NCI-H1694 (cell line): ENCODE results near the gene SOWAHB.
"Not testable (repeated sequence)": the region's sequence is repeated elsewhere in the genome, so short reads cannot be mapped to it uniquely, and the experiment has no call there.

ENCODE experiments used
- DNase-seq: peaks from one replicate; lab custom pipeline; 2025; lab: John Stamatoyannopoulos, UW

Gene SOWAHB

GRCh38 chr4:76895619-76896018 lies 2.3 kb downstream of the SOWAHB start:
- no peak for DNase-seq

- no peak for DNase-seq
Observed at GRCh38 chr4:76894537-76895255, 3.2 kb downstream of the SOWAHB start.

DNA sequence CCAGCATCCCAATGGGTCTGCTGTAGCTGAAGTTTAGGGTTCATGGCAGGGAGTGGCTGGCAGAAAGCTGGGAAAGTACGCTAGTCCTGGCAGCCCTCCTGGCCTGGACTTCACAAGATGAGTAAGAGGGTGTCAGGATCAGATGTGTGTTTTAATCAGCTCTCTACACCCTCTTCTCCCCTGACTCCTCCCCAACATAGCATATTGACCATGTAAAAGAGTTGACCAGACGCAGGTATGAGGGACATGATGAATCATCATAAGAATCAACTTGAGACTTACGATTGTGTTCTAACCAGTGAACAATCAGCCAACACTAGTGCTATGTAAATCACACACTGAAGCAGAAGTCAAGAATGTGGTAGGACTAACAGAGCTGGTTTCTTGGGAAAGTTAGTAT lies 5.3 kb downstream of the SOWAHB start:
- no peak for DNase-seq

DNA sequence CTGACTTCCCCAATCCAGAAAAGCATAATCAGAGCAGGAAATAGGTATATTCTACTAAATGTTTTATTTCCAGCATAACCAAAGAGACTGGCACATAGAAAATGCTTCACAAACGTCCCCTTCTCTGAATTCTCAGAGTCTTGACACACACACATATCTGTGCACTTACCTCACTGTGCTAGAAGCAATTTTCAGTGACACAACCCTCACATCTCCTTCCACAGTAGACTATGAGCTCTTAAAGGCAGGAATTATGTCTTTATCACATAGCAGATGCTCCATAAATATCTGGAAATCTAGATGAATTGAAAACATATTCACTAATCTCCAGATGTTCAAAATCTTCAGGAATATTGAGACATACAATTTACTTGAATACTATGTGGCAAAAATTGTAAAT lies 5.9 kb downstream of the SOWAHB start:
- DNase-seq: no peak

DNA sequence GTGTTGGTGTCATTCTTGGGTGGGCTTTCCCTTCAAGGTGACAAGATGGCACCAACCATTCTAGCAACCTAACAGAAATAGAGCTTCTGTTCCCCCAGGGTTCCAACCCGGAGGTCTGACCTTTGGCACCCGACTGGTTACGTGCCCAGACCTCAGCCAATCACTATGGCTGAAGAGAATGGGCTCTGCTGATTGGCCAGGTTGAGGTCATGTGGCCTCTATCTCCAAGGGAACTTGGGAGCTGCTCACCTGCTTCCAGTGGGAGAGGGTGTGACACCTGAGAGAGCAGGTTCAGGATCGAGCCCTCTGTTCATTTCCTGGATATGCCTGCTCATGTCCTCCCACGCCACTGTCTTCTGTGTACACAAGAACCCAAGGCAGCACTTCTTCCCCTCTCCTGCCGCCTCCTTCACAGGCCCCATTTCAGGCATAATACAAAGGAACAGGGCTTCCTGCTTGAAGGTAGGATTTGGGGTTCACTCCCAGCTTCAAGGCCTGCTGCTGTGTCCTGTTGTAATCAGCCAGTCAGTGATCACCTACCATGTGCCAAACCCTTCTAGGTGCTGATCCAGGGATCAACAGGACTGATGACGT lies 11.0 kb downstream of the SOWAHB start:
- DNase-seq: no peak

GRCh38 chr4:76886214-76886613 lies 11.7 kb downstream of the SOWAHB start:
- no peak for DNase-seq

DNA sequence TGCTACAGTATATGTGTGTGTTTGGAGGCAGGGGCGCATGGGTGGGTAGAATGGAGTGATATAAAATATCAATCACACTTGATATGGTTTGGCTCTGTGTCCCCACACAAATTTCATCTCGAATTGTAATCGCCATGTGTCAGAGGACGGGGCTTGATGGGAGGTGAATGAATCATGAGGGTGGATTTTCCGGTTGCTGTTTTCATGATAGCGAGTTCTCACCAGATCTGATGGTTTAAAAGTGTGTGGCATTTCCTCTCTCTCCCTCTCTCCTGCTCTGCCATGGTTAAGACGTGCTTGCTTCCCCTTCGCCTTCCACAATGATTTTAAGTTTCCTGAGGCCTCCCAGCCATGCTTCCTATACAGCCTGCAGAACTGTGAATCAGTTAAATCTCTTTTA lies 14.8 kb downstream of the SOWAHB start:
- DNase-seq: no peak

DNA sequence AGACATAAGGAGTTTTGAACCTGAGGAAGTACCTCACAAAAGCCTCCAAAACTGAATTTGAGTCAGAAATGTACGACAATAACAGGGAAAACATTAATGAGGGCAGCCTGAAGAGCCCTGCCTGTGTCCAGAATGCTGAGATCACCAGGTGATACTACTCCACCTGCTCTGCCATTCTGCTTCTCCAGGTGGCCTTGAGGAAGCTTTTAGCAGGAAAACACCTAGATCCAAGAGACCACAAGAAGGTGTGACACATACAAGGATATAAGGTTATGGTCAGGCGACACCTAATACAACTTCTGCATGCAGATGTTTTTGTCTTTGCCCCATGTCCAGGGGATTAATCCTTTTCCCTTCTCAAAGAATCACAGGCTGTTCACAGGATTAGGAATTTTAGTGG lies 15.3 kb downstream of the SOWAHB start:
- DNase-seq: no peak

DNA sequence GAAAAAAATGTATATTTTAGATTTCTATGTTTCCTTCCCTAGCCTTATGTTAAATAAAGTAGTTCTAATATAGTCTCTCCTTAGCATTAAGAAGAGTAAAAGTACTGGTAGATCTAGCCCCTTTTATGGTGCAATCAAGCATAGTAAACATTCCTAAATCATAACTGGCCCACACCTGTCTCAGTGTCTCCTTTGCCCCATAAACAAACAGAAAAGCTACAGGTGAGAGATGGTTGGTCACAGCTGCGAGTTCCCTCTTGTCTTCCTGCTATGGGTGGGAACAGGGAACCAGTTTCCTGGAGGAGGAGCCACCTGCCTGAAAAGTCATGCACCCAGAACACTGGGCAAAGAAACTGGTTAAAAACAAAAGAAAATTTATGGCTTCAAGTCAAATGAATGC lies 16.6 kb downstream of the SOWAHB start:
- DNase-seq: no peak

GRCh38 chr4:76879731-76880364 lies 18.1 kb downstream of the SOWAHB start:
- DNase-seq: no peak

DNA sequence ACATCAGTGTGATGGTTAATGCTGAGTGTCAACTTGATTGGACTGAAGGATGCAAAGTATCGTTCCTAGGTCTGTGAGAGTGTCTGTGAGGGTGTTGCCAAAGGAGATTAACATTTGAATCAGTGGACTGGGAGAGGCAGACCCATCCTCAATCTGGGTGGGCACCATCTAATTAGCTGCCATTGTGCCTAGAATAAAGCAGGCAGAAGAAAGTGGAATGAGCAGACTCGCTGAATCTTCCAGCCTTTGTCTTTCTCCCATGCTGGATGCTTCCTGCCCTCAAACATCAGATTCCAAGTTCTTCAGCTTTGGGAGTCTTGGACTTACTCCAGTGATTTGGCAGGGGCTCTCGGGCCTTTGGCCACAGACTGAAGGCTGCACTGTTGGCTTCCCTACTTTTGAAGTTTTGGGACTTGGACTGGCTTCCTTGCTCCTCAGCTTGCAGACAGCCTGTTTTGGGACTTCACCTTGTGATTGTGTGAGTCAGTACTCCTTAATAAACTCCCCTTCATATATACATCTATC lies 19.2 kb downstream of the SOWAHB start:
- not testable (repeated sequence) for DNase-seq

- DNase-seq: no peak
Observed at GRCh38 chr4:76874176-76874575, 23.8 kb downstream of the SOWAHB start.

GRCh38 chr4:76873495-76873894 lies 24.4 kb downstream of the SOWAHB start:
- DNase-seq: no peak

DNA sequence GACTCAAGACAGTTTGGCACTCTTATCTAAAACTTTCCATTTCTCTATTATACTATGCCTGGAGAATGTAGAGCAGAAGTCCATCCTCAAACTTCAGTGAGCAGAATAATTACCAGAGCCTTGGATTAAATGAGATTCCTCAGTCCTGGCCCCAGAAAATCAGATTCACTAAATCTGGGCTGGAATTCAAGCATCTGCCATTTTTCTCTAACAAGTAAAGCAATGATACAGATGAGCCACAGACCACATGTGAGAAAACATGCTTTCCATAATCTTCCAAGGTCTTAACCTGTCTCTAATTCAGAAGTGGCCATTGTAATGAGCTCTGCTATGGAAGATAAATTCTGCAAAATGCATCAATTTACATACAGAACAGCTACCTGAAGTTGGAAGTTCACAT lies 25.4 kb downstream of the SOWAHB start:
- no peak for DNase-seq

- not testable (repeated sequence) for DNase-seq
Observed at GRCh38 chr4:76868780-76869179, 29.2 kb downstream of the SOWAHB start.

DNA sequence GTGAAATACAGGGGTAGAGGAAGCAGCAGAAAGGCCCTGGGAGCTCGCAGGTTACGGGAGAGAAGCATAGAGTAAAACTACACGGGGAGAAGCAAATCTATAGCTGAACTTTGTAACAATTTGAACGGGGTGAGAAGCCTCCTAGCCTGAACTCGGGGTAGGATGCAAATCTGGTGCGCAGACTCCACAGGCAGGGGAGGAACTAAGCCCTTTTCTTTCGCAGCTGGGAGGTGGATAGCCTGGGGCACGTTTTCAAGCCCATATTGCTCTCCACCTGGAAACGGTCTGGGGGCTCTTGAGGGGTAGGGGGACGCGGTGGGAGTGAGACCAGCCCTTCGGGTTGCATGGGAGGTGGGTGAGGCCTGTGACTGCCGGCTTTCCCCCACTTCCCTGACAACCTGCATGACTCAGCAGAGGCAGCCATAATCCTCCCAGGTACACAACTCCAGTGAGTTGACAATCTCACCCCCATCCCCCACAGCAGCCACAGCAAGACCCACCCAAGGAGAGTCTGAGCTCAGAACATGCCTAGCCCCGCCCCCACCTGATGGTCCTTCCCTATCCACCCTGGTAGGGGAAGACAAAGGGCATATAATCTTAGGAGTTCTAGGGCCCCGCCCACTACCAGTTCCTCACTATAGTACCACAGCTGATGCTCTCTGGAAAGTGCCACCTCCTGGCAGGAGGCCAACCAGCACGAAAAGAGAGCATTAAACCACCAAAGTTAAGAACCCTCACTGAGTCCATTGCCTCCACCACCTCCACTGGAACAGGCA lies 29.9 kb downstream of the SOWAHB start:
- no peak for DNase-seq

- DNase-seq: no peak
Observed at GRCh38 chr4:76867377-76867776, 30.6 kb downstream of the SOWAHB start.

DNA sequence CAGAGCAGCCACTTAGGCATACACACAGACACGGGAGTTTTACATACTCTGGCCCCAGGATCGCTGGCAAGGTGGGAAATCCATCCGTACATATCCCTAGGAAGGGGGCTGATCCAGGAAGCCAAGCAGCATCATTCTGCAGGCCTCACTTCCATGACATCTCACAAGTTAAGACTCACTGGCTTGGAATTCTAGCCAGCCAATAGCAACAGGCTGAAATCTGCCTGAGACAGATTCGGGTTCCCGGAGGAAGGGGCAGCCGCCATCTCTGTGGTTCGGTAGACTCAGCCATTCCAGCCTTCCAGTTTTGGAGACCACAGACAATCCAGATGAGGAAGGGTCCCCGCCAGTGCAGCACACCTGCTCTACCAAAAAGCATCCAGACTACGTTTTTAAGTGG lies 31.3 kb downstream of the SOWAHB start:
- no peak for DNase-seq

DNA sequence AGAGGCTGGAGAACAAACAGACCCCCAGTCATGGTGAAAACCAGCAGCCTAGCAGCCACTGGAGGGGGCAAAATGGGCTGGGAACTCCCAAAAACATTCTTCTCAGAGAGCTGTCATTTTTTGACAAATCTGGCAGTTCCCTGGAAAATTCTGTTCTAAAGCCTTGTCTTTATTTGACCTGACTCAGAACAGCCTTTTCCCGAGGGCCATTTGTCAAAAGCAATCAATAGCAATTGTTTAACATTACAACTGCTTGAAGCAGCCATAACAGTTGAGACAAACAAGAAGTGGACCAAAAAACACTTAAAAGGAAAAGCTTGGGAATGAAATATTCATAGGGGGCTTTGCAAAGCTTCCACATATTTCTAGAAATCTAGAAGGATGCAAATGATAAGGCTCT lies 39.6 kb downstream of the SOWAHB start:
- DNase-seq: no peak

- no peak for DNase-seq
Observed at GRCh38 chr4:76857074-76857409, 40.9 kb downstream of the SOWAHB start.

- no peak for DNase-seq
Observed at GRCh38 chr4:76856243-76857073, 41.5 kb downstream of the SOWAHB start.

- no peak for DNase-seq
Observed at GRCh38 chr4:76854858-76855257, 43.1 kb downstream of the SOWAHB start.
